Right renal cortex interstitium (tissue), 3 donors: Measurements from ENCODE around the gene CCND1. TPM values are rescaled to one million over a fixed set of nuclear protein-coding genes. Genes with fewer than 3 reads are reported as not detected.

Experiments
- DNase-seq, 3 donors: peaks; one replicate each; pipeline ENCODE4 v3.0.0-alpha.2; 2013; ENCODE audit warnings: low read depth in 3 of 3, low spot score in 2 of 3
- polyA plus RNA-seq, 3 donors: library from polyadenylated mRNA; unstranded; fragments of 120-200 nt; gene quantifications; one replicate each; pipeline ENCODE4 v1.2.1, GENCODE V29; 2013; ENCODE audit not compliant: insufficient read length in 3 of 3

Gene CCND1
- polyA plus RNA-seq, 3 donors = 115 to 142 (median 126) TPM

GRCh38 chr11:69651834-69652620 lies 11.1 kb downstream of the CCND1 start:
- no peak for DNase-seq

GRCh38 chr11:69652999-69653398 lies 12.0 kb downstream of the CCND1 start:
- DNase-seq = no peak

- no peak for DNase-seq
These were observed 12.5 kb downstream of the CCND1 start for GRCh38 chr11:69653406-69653960.

GRCh38 chr11:69654001-69654659 lies 13.2 kb downstream of the CCND1 start:
- no peak for DNase-seq

- DNase-seq = no peak
These were observed 13.9 kb downstream of the CCND1 start for GRCh38 chr11:69654660-69655478.

- DNase-seq = no peak
These were observed 14.8 kb downstream of the CCND1 start for GRCh38 chr11:69655479-69656428.

GRCh38 chr11:69656536-69657455 lies 15.8 kb downstream of the CCND1 start:
- no peak for DNase-seq

- no peak for DNase-seq
These were observed 16.5 kb downstream of the CCND1 start for GRCh38 chr11:69657456-69657910.

GRCh38 chr11:69657911-69658625 lies 17.1 kb downstream of the CCND1 start:
- DNase-seq = no peak

GRCh38 chr11:69658626-69659450 lies 17.9 kb downstream of the CCND1 start:
- no peak for DNase-seq

- DNase-seq = no peak
These were observed 18.6 kb downstream of the CCND1 start for GRCh38 chr11:69659591-69659990.

GRCh38 chr11:69660001-69660500 lies 19.1 kb downstream of the CCND1 start:
- no peak for DNase-seq

- no peak for DNase-seq
These were observed 20.4 kb downstream of the CCND1 start for GRCh38 chr11:69661413-69661715.

- no peak for DNase-seq
These were observed 21.2 kb downstream of the CCND1 start for GRCh38 chr11:69662021-69662698.

- DNase-seq = no peak
These were observed 21.9 kb downstream of the CCND1 start for GRCh38 chr11:69662806-69663205.

- no peak for DNase-seq
These were observed 22.4 kb downstream of the CCND1 start for GRCh38 chr11:69663326-69663725.
